A549 (cell line): ENCODE results near the gene OR2AT4.

Experiments used
- CTCF ChIP-seq: fragments of >200 bp; sonication (Bioruptor Twin); formaldehyde crosslinking; IDR thresholded peaks from 3 replicates; pipeline ENCODE4 v1.5.1; 2016
- REST ChIP-seq: fragments of 200-600 bp; sonication (generic); IDR thresholded peaks from 2 replicates; pipeline ENCODE4 v1.6.1; 2016; ENCODE audit warnings: antibody characterized with exemption, mild to moderate bottlenecking, moderate library complexity

GRCh38 chr11:75143420-75143731 lies 46.7 kb upstream of the OR2AT4 start:
- TF ChIP-seq CTCF (no peak), REST (no peak)
